GM23338 (cell line): Measurements from ENCODE around the gene STMN3. TPM values are rescaled to one million over a fixed set of nuclear protein-coding genes. Genes with fewer than 3 reads are reported as not detected.
"Not testable (repeated sequence)": the region's sequence is repeated elsewhere in the genome, so short reads cannot be mapped to it uniquely, and the experiment has no call there.

ENCODE experiments used
- ATAC-seq: fragments of 200-7000 bp; cut with Tn5 transposase; 3 replicates; pipeline ENCODE4 v1.9.1; 2020
- DNase-seq: peaks from one replicate; pipeline ENCODE4 v3.0.0-alpha.2; 2015; ENCODE audit warnings: low spot score
- H2AFZ ChIP-seq: fragments of 200-600 bp; sonication (generic); 2 replicates; pipeline ENCODE4 v1.8.0; 2016; ENCODE audit warnings: antibody characterized with exemption, mild to moderate bottlenecking, moderate library complexity
- H3F3A ChIP-seq: fragments of 200-600 bp; sonication (generic); replicated peaks from 2 replicates; pipeline ENCODE4 v1.8.0; 2017; ENCODE audit warnings: antibody characterized with exemption, mixed run types, low read depth
- H3K27ac ChIP-seq: fragments of 200-600 bp; sonication (generic); 2 replicates; pipeline ENCODE4 v1.6.1; 2016; ENCODE audit warnings: low read depth
- H3K27me3 ChIP-seq: fragments of 200-600 bp; sonication (generic); 2 replicates; pipeline ENCODE4 v1.8.0; 2016; ENCODE audit warnings: mild to moderate bottlenecking, mixed run types, moderate library complexity; ENCODE audit not compliant: insufficient read depth
- H3K36me3 ChIP-seq: fragments of 200-600 bp; sonication (generic); 2 replicates; pipeline ENCODE4 v1.8.0; 2016; ENCODE audit warnings: mild to moderate bottlenecking; ENCODE audit not compliant: insufficient read depth
- H3K4me1 ChIP-seq: fragments of 200-600 bp; sonication (generic); 2 replicates; pipeline ENCODE4 v1.8.0; 2016; ENCODE audit warnings: mild to moderate bottlenecking, moderate library complexity; ENCODE audit not compliant: insufficient read depth
- H3K4me2 ChIP-seq: fragments of 200-600 bp; sonication (generic); 2 replicates; pipeline ENCODE4 v1.7.1; 2017; ENCODE audit warnings: mixed run types
- H3K4me3 ChIP-seq: fragments of 200-600 bp; sonication (generic); 2 replicates; pipeline ENCODE4 v1.6.1; 2016; ENCODE audit warnings: mixed run types
- H3K79me2 ChIP-seq: fragments of 200-600 bp; sonication (generic); replicated peaks from 2 replicates; pipeline ENCODE4 v1.8.0; 2017; ENCODE audit warnings: mild to moderate bottlenecking; ENCODE audit not compliant: insufficient read depth
- H3K9me2 ChIP-seq: fragments of 200-600 bp; sonication (generic); 2 replicates; pipeline ENCODE4 v1.8.0; 2017; ENCODE audit not compliant: insufficient read depth
- H4K20me1 ChIP-seq: fragments of 200-600 bp; sonication (generic); replicated peaks from 2 replicates; pipeline ENCODE4 v1.8.0; 2017; ENCODE audit warnings: mild to moderate bottlenecking; ENCODE audit not compliant: insufficient read depth
- H3K27ac Mint-ChIP-seq: 2 replicates; pipeline ENCODE4 v1.8.0; 2020; ENCODE audit warnings: inconsistent platforms, mild to moderate bottlenecking, moderate library complexity, mixed read lengths
- H3K27me3 Mint-ChIP-seq: 3 replicates; pipeline ENCODE4 v1.8.0; 2022; ENCODE audit warnings: low read depth, mild to moderate bottlenecking, moderate library complexity, mixed read lengths, inconsistent platforms; ENCODE audit not compliant: insufficient read depth, poor library complexity
- H3K36me3 Mint-ChIP-seq: 3 replicates; pipeline ENCODE4 v1.8.0; 2021; ENCODE audit warnings: low read depth, mild to moderate bottlenecking, inconsistent platforms, moderate library complexity, mixed read lengths
- H3K4me1 Mint-ChIP-seq: 3 replicates; pipeline ENCODE4 v1.8.0; 2020; ENCODE audit warnings: mild to moderate bottlenecking, inconsistent platforms, mixed read lengths
- H3K4me3 Mint-ChIP-seq: 3 replicates; pipeline ENCODE4 v1.8.0; 2021; ENCODE audit warnings: moderate library complexity, mild to moderate bottlenecking, inconsistent platforms, mixed read lengths
- H3K9me3 Mint-ChIP-seq: 3 replicates; pipeline ENCODE4 v1.8.0; 2020; ENCODE audit warnings: moderate library complexity, mild to moderate bottlenecking, inconsistent platforms, mixed read lengths
- EZH2 ChIP-seq: fragments of 200-600 bp; sonication (generic); IDR thresholded peaks from one replicate; pipeline ENCODE4 v1.8.0; 2017; ENCODE audit warnings: antibody characterized with exemption, mild to moderate bottlenecking, low read depth; ENCODE audit not compliant: unreplicated experiment
- NANOG ChIP-seq: IDR thresholded peaks from 2 replicates; pipeline ENCODE4 v1.6.1; 2016; ENCODE audit warnings: antibody characterized with exemption, borderline replicate concordance
- ZNF114 ChIP-seq: fragments of 250-450 bp; sonication (Bioruptor Pico); IDR thresholded peaks from 2 replicates; pipeline ENCODE4 v1.5.0; 2020; ENCODE audit warnings: mild to moderate bottlenecking, moderate library complexity
- polyA plus RNA-seq: library from polyadenylated mRNA; unstranded; fragments of >200 nt; fragmentation: Nextera tagmentation; extraction: Ambion mirVana; gene quantifications from 2 replicates; pipeline ENCODE4 v1.2.1, GENCODE V29; 2016
- total RNA-seq: library from RNA; depleted of rRNA; stranded (reverse); fragments of >200 nt; shearing (Covaris generic); gene quantifications from 2 replicates; pipeline ENCODE4 v1.2.3, GENCODE V29; 2014
- TF ChIP-seq, protein P1 (sequence below): IDR thresholded peaks from one replicate; pipeline ENCODE4 v1.6.1; 2018; ENCODE audit warnings: antibody characterized with exemption; ENCODE audit not compliant: unreplicated experiment
- TF ChIP-seq, protein P2 (sequence below): IDR thresholded peaks from 2 replicates; pipeline ENCODE4 v1.6.1; 2016; ENCODE audit warnings: antibody characterized with exemption
- TF ChIP-seq, protein P3 (sequence below), 2 experiments: fragments of 200-600 bp in 1 of 2; sonication (generic) in 1 of 2; conservative IDR thresholded peaks; 2 replicates each; pipeline versions ENCODE4 v1.5.1 to v1.6.1; 2016 to 2017; ENCODE audit warnings: antibody characterized with exemption in 2 of 2, low read depth in 2 of 2, mild to moderate bottlenecking in 2 of 2, moderate library complexity in 1 of 2

The STMN3 gene
- total and polyA plus RNA-seq, 2 experiments from 2014 or later: 28.6 to 61.3 TPM

DNA sequence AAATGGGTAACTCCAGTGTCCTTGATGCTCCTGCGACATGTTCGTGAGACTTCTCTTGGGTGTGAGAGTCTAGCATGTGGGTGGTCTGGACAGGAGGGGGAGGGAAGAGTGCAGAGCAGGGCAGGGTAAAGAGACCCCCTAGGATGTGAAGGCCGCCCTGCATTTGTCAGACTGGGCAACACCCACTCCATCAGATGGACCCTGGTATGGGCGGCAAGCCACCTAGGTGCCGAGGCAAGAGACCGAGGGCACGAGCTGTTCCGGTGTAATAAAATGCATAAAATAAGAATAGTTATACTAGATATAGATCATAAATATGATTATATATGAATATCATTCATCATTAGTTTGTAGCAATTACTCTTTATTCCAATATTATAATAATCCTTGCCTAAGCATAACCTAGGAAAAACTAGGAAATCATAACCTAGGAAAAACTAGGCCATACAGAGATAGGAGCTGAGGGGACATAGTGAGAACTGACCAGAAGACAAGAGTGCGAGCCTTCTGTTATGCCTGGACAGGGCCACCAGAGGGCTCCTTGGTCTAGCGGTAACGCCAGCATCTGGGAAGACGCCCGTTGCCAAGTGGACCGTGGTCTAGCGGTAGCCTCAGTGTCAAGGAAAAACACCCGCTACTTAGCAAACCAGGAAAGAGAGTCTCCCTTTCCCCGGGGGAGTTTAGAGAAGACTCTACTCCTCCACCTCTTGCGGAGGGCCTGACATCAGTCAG, 39.2 kb downstream of the STMN3 start:
- not testable (repeated sequence) for DNase-seq, H3K4me1 ChIP-seq

DNA sequence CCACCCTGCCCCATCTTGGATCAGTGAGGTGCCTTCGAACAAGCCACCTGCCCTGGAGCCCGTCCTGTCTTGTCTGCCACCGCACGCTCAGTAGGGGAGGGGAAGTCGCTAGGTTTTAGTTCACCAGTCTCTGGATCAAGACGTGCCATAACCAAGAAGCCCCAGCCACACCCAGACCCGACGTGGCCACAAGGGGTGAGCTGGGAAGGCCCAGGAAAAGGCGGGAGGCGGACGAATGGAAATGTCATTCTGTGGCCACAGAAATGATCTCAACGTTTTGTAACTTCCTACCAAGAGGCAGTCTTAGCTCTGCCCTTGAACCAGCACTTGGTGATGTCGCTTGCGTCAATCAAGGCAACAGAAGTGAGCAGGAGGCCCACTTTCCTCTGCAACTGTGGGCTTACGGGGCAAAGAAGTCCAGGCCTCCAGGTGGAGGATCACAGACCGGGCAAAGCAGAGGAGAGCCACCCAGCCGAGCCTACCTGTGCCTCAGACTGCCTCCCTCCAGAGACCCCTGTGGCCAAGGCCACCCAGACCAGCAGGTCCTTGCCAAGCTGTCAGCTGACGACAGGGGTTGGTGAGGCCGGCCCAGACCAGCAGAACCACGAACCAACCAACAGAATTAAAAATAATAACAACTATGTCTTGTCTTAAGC, 40.8 kb downstream of the STMN3 start:
- Histone ChIP-seq H3K4me1 (no peaks in the 10 kb centered on the region), H2AFZ (no peak overlapping the region), H3K4me3 (no peak overlapping the region), H3K27ac (no peak overlapping the region), H3K27me3 (no peaks in the 10 kb centered on the region), H3K9me2 (no peaks in the 10 kb centered on the region), H3K79me2 (peaks cover 12% of the 10 kb centered on the region), H3K36me3 (no peaks in the 10 kb centered on the region; the same call in 1 of the 2 replicates), H3K4me2 (no peak overlapping the region), H4K20me1 (no peaks in the 10 kb centered on the region; the same call in 1 of the 2 replicates), H3F3A (no peaks in the 10 kb centered on the region)
- Mint-ChIP-seq H3K27ac (no peak overlapping the region), H3K4me3 (no peak overlapping the region), H3K36me3 (peaks cover 40% of the 10 kb centered on the region), H3K4me1 (no peaks in the 10 kb centered on the region), H3K27me3 (peaks cover 2% of the 10 kb centered on the region), H3K9me3 (peaks cover 16% of the 10 kb centered on the region)
- no peak for ATAC-seq
- no peak for DNase-seq
- TF ChIP-seq EZH2 (no peak), ZNF114 (CRISPR knock-in tag) (no peak), NANOG (no peak)
- TF ChIP-seq, protein P1, sequence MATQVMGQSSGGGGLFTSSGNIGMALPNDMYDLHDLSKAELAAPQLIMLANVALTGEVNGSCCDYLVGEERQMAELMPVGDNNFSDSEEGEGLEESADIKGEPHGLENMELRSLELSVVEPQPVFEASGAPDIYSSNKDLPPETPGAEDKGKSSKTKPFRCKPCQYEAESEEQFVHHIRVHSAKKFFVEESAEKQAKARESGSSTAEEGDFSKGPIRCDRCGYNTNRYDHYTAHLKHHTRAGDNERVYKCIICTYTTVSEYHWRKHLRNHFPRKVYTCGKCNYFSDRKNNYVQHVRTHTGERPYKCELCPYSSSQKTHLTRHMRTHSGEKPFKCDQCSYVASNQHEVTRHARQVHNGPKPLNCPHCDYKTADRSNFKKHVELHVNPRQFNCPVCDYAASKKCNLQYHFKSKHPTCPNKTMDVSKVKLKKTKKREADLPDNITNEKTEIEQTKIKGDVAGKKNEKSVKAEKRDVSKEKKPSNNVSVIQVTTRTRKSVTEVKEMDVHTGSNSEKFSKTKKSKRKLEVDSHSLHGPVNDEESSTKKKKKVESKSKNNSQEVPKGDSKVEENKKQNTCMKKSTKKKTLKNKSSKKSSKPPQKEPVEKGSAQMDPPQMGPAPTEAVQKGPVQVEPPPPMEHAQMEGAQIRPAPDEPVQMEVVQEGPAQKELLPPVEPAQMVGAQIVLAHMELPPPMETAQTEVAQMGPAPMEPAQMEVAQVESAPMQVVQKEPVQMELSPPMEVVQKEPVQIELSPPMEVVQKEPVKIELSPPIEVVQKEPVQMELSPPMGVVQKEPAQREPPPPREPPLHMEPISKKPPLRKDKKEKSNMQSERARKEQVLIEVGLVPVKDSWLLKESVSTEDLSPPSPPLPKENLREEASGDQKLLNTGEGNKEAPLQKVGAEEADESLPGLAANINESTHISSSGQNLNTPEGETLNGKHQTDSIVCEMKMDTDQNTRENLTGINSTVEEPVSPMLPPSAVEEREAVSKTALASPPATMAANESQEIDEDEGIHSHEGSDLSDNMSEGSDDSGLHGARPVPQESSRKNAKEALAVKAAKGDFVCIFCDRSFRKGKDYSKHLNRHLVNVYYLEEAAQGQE: no peak
- TF ChIP-seq, protein P2, sequence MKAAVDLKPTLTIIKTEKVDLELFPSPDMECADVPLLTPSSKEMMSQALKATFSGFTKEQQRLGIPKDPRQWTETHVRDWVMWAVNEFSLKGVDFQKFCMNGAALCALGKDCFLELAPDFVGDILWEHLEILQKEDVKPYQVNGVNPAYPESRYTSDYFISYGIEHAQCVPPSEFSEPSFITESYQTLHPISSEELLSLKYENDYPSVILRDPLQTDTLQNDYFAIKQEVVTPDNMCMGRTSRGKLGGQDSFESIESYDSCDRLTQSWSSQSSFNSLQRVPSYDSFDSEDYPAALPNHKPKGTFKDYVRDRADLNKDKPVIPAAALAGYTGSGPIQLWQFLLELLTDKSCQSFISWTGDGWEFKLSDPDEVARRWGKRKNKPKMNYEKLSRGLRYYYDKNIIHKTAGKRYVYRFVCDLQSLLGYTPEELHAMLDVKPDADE: no peak

More for the DNA sequence above, 39.2 kb downstream of the STMN3 start:
- not testable (repeated sequence) for H3K4me3 ChIP-seq, H4K20me1 ChIP-seq, H3K36me3 ChIP-seq, H3K9me2 ChIP-seq, H3K4me1 Mint-ChIP-seq, H3F3A ChIP-seq, H3K27ac Mint-ChIP-seq, ATAC-seq, H3K4me3 Mint-ChIP-seq, H3K27me3 Mint-ChIP-seq, H3K4me2 ChIP-seq, H3K27me3 ChIP-seq, H2AFZ ChIP-seq
- TF ChIP-seq, protein P3, sequence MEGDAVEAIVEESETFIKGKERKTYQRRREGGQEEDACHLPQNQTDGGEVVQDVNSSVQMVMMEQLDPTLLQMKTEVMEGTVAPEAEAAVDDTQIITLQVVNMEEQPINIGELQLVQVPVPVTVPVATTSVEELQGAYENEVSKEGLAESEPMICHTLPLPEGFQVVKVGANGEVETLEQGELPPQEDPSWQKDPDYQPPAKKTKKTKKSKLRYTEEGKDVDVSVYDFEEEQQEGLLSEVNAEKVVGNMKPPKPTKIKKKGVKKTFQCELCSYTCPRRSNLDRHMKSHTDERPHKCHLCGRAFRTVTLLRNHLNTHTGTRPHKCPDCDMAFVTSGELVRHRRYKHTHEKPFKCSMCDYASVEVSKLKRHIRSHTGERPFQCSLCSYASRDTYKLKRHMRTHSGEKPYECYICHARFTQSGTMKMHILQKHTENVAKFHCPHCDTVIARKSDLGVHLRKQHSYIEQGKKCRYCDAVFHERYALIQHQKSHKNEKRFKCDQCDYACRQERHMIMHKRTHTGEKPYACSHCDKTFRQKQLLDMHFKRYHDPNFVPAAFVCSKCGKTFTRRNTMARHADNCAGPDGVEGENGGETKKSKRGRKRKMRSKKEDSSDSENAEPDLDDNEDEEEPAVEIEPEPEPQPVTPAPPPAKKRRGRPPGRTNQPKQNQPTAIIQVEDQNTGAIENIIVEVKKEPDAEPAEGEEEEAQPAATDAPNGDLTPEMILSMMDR (conservative IDR thresholded peaks at IDR 0.05; ENCODE audit: low read depth in 2 of 2): peak; percentile 49
- H3K36me3 Mint-ChIP-seq: peaks cover 54% of the 10 kb centered on the region
- H3K9me3 Mint-ChIP-seq: peaks cover 16% of the 10 kb centered on the region
- Histone ChIP-seq H3K79me2 (peaks cover 16% of the 10 kb centered on the region), H3K27ac (0 out of 2 replicates have a peak overlapping the region, but pooled peaks have one; percentile 26)
